ENCODE results near the gene DLGAP1.

GRCh38 chr18:3619222-3619621 is 835.9 kb downstream of the DLGAP1 start:
- TF ChIP-seq CTCF (IDR thresholded peaks at IDR 0.05) (no peak), POLR2A (IDR thresholded peaks at IDR 0.05) (no peak)

Measured in right lobe of liver (tissue), 4 donors.